RWPE2 (cell line): ENCODE data around the gene SLC12A4.

Source experiments
- ATAC-seq: fragments of 200-7000 bp; cut with Tn5 transposase; 3 replicates; pipeline ENCODE4 v1.9.1; 2021; ENCODE audit warnings: low read depth
- DNase-seq: peaks from one replicate; pipeline ENCODE4 v3.0.0-alpha.2; 2020; ENCODE audit warnings: low spot score
- H3K27ac ChIP-seq: fragments of 450-650 bp; 2 replicates; pipeline ENCODE4 v1.5.1; 2017; ENCODE audit warnings: mild to moderate bottlenecking; ENCODE audit not compliant: poor library complexity, severe bottlenecking
- H3K27me3 ChIP-seq: fragments of 250-450 bp; sonication (Bioruptor Pico); 2 replicates; pipeline ENCODE4 v1.5.1; 2021; ENCODE audit warnings: mild to moderate bottlenecking, moderate library complexity; ENCODE audit not compliant: insufficient read depth, poor library complexity, severe bottlenecking
- H3K36me3 ChIP-seq: fragments of 250-450 bp; sonication (Bioruptor Pico); 2 replicates; pipeline ENCODE4 v1.5.1; 2020; ENCODE audit warnings: low read depth, mild to moderate bottlenecking, moderate library complexity
- H3K4me1 ChIP-seq: fragments of 250-450 bp; sonication (Bioruptor Pico); 2 replicates; pipeline ENCODE4 v1.5.1; 2021; ENCODE audit warnings: mild to moderate bottlenecking, moderate library complexity; ENCODE audit not compliant: insufficient read depth, poor library complexity, severe bottlenecking
- H3K4me3 ChIP-seq: fragments of 250-450 bp; sonication (Bioruptor Pico); 2 replicates; pipeline ENCODE4 v1.5.1; 2021; ENCODE audit warnings: mild to moderate bottlenecking, moderate library complexity; ENCODE audit not compliant: severe bottlenecking
- H3K9me3 ChIP-seq: fragments of 250-450 bp; sonication (Bioruptor Pico); 2 replicates; pipeline ENCODE4 v1.5.1; 2021; ENCODE audit warnings: mild to moderate bottlenecking, moderate library complexity; ENCODE audit not compliant: severe bottlenecking
- TF ChIP-seq, protein P1 (sequence below): fragments of 450-650 bp; IDR thresholded peaks from one replicate; pipeline ENCODE4 v1.5.1; 2017; ENCODE audit warnings: mild to moderate bottlenecking, moderate library complexity; ENCODE audit not compliant: poor library complexity, severe bottlenecking

Gene SLC12A4

DNA sequence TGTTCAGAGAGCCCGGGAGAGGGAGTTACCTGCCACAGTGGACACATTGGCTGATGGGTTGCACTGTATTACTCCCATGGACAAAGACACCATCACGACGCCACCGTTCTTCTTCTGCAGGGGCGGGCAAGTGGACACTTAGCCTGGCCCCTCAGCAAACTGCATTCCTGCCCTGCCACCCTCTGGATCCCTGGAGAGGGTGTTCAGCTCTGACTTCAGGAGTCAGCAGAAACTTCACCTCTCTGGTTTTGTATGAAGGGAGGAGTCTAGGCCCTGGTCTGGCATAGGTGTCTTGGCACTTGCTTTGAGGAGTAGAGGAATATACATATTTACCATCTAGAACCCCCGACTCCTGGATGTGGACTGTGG is 21.6 kb upstream of the SLC12A4 start:
- Histone ChIP-seq H3K4me1 (no peaks in the 10 kb centered on the region), H3K36me3 (no peaks in the 10 kb centered on the region), H3K27ac (no peak overlapping the region), H3K4me3 (no peak overlapping the region), H3K27me3 (no peaks in the 10 kb centered on the region), H3K9me3 (no peaks in the 10 kb centered on the region)
- TF ChIP-seq, protein P1, sequence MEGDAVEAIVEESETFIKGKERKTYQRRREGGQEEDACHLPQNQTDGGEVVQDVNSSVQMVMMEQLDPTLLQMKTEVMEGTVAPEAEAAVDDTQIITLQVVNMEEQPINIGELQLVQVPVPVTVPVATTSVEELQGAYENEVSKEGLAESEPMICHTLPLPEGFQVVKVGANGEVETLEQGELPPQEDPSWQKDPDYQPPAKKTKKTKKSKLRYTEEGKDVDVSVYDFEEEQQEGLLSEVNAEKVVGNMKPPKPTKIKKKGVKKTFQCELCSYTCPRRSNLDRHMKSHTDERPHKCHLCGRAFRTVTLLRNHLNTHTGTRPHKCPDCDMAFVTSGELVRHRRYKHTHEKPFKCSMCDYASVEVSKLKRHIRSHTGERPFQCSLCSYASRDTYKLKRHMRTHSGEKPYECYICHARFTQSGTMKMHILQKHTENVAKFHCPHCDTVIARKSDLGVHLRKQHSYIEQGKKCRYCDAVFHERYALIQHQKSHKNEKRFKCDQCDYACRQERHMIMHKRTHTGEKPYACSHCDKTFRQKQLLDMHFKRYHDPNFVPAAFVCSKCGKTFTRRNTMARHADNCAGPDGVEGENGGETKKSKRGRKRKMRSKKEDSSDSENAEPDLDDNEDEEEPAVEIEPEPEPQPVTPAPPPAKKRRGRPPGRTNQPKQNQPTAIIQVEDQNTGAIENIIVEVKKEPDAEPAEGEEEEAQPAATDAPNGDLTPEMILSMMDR: no peak
- ATAC-seq (peak; percentile 5; the same call in 1 of the 3 replicates), DNase-seq (no peak)

DNA sequence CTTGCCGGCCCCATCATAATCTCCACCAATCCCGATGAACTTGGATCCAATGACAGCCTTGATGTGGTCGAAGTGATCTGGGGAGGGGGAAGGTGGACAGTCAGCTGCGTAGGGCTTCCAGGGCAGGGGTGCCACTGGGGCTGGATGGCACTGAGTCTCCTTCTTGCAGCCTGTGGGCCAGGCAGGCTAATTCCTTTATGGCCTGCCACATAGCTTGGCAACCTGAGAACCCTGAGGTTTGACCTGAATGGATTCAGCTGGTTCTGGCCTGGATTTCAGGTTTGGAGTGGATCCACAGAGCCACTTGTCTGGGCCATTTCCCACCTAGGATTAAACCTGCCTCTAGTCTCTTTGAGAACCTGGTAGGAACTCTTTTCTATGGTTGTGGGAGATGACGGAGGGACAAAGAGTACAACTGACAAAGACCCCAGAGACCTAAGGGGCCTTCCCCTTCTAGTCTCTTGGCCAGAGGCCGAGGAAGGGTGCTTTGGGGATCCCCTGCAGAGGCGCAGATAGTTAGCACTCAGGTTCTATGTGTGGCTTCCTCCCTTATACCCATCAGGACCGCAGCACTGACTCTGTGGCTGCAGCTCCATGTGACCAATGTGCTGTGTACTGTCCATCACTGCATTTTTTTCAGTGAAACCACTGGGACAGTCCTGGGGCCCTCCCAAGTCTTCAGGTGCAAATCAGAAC is 21.0 kb upstream of the SLC12A4 start:
- Histone ChIP-seq H3K9me3 (no peaks in the 10 kb centered on the region), H3K27ac (no peak overlapping the region), H3K36me3 (no peaks in the 10 kb centered on the region), H3K4me1 (no peaks in the 10 kb centered on the region), H3K4me3 (no peak overlapping the region), H3K27me3 (no peaks in the 10 kb centered on the region)
- DNase-seq: no peak
- TF ChIP-seq, protein P1: no peak
- no peak for ATAC-seq

DNA sequence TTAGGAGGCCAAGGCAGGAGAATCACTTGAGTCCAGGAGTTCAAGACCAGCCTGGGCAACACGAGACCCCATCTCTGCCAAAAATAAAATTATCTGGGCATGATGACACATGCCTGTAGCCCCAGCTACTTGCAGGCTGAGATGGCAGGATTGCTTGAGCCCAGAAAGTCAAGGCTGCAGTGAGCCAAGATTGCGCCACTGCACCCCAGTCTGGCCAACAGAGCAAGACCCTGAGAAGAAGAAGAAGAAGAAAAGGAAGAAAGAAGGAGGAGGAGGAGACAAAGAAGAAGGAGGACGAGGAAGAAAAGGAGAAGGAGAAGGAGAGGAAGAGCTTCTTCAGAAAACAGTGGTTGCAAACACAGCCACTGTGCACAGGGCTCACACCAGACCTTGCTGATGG is 20.2 kb upstream of the SLC12A4 start:
- TF ChIP-seq, protein P1: no peak
- DNase-seq (no peak), ATAC-seq (no peak)
- Histone ChIP-seq H3K27me3 (no peaks in the 10 kb centered on the region), H3K36me3 (no peaks in the 10 kb centered on the region), H3K9me3 (no peaks in the 10 kb centered on the region), H3K4me1 (peaks cover 4% of the 10 kb centered on the region), H3K27ac (no peak overlapping the region), H3K4me3 (no peak overlapping the region)

DNA sequence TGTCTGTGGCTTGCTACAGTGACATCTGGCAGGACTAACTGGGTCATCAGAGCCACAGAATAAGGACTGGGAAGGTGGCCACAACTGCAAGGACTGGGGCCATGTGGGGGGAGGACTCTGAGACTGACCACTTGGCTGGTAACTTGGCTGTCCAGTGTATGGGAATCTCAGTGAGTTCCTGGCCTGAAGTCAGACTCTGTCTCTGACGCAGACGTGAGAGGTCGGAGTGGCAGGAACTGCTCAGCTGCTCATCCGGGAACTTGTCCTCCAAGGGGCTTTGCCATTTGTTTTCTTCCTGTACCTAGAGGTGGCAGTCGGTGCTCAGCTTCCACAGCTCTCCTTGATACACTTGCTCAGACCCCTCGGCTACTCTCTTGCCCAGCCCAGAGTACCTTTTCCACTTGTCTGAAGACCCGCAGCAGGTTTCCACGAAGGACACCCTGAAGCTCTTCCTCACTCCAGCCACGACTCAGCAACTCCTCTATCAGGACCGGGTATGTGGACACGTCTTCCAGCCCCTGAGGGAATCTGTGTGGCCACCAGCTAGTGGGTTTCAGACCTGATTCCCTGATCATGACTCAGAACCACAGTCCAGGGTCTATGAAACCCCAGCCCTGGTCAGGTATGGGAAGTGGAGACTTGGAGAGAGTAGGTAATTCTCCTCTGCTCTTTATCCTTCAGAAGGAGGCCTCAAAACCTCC is 19.2 kb upstream of the SLC12A4 start:
- ATAC-seq (peak; percentile 22; the same call in 1 of the 3 replicates), DNase-seq (no peak)
- TF ChIP-seq, protein P1: no peak
- Histone ChIP-seq H3K4me3 (no peak overlapping the region), H3K9me3 (no peaks in the 10 kb centered on the region), H3K36me3 (no peaks in the 10 kb centered on the region), H3K27me3 (no peaks in the 10 kb centered on the region), H3K27ac (no peak overlapping the region), H3K4me1 (peaks cover 13% of the 10 kb centered on the region)

DNA sequence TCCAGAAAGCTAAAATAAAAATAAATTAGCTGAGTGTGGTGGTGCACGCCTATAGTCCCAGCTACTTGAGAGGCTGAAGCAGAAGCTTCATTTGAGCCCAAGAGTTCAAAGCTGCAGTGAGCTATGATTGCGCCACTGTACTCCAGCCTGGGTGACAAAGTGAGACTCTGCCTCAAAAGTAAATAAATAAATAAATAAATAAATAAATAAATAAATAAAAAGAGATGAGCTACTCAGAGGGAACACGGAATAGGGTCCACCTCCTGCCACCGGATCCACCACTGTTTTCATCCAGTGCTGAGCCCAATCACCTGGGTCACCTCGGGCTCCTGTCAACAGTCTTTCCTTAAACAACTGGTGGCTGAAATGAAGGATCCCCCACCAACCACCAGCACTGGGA is 18.5 kb upstream of the SLC12A4 start:
- H3K4me3 ChIP-seq: no peak overlapping the region
- peaks cover 13% of the 10 kb centered on the region for H3K4me1 ChIP-seq
- no peak for ATAC-seq

More for the DNA sequence above, 18.5 kb upstream of the SLC12A4 start:
- DNase-seq: no peak
- Histone ChIP-seq H3K36me3 (no peaks in the 10 kb centered on the region), H3K27me3 (no peaks in the 10 kb centered on the region), H3K27ac (no peak overlapping the region), H3K9me3 (no peaks in the 10 kb centered on the region)
- TF ChIP-seq, protein P1: no peak
